GM23338 (cell line): ENCODE measurements around the gene STARD13. TPM values are rescaled to one million over a fixed set of nuclear protein-coding genes. Genes with fewer than 3 reads are reported as not detected.

Source experiments
- ATAC-seq: fragments of 200-7000 bp; cut with Tn5 transposase; 3 replicates; pipeline ENCODE4 v1.9.1; 2020
- DNase-seq: peaks from one replicate; pipeline ENCODE4 v3.0.0-alpha.2; 2015; ENCODE audit warnings: low spot score
- H2AFZ ChIP-seq: fragments of 200-600 bp; sonication (generic); 2 replicates; pipeline ENCODE4 v1.8.0; 2016; ENCODE audit warnings: antibody characterized with exemption, mild to moderate bottlenecking, moderate library complexity
- H3F3A ChIP-seq: fragments of 200-600 bp; sonication (generic); replicated peaks from 2 replicates; pipeline ENCODE4 v1.8.0; 2017; ENCODE audit warnings: antibody characterized with exemption, mixed run types, low read depth
- H3K27ac ChIP-seq: fragments of 200-600 bp; sonication (generic); 2 replicates; pipeline ENCODE4 v1.6.1; 2016; ENCODE audit warnings: low read depth
- H3K27me3 ChIP-seq: fragments of 200-600 bp; sonication (generic); 2 replicates; pipeline ENCODE4 v1.8.0; 2016; ENCODE audit warnings: mild to moderate bottlenecking, mixed run types, moderate library complexity; ENCODE audit not compliant: insufficient read depth
- H3K36me3 ChIP-seq: fragments of 200-600 bp; sonication (generic); 2 replicates; pipeline ENCODE4 v1.8.0; 2016; ENCODE audit warnings: mild to moderate bottlenecking; ENCODE audit not compliant: insufficient read depth
- H3K4me1 ChIP-seq: fragments of 200-600 bp; sonication (generic); 2 replicates; pipeline ENCODE4 v1.8.0; 2016; ENCODE audit warnings: mild to moderate bottlenecking, moderate library complexity; ENCODE audit not compliant: insufficient read depth
- H3K4me2 ChIP-seq: fragments of 200-600 bp; sonication (generic); 2 replicates; pipeline ENCODE4 v1.7.1; 2017; ENCODE audit warnings: mixed run types
- H3K4me3 ChIP-seq: fragments of 200-600 bp; sonication (generic); 2 replicates; pipeline ENCODE4 v1.6.1; 2016; ENCODE audit warnings: mixed run types
- H3K79me2 ChIP-seq: fragments of 200-600 bp; sonication (generic); replicated peaks from 2 replicates; pipeline ENCODE4 v1.8.0; 2017; ENCODE audit warnings: mild to moderate bottlenecking; ENCODE audit not compliant: insufficient read depth
- H3K9me2 ChIP-seq: fragments of 200-600 bp; sonication (generic); 2 replicates; pipeline ENCODE4 v1.8.0; 2017; ENCODE audit not compliant: insufficient read depth
- H4K20me1 ChIP-seq: fragments of 200-600 bp; sonication (generic); replicated peaks from 2 replicates; pipeline ENCODE4 v1.8.0; 2017; ENCODE audit warnings: mild to moderate bottlenecking; ENCODE audit not compliant: insufficient read depth
- H3K27ac Mint-ChIP-seq: 2 replicates; pipeline ENCODE4 v1.8.0; 2020; ENCODE audit warnings: inconsistent platforms, mild to moderate bottlenecking, moderate library complexity, mixed read lengths
- H3K27me3 Mint-ChIP-seq: 3 replicates; pipeline ENCODE4 v1.8.0; 2022; ENCODE audit warnings: low read depth, mild to moderate bottlenecking, moderate library complexity, mixed read lengths, inconsistent platforms; ENCODE audit not compliant: insufficient read depth, poor library complexity
- H3K36me3 Mint-ChIP-seq: 3 replicates; pipeline ENCODE4 v1.8.0; 2021; ENCODE audit warnings: low read depth, mild to moderate bottlenecking, inconsistent platforms, moderate library complexity, mixed read lengths
- H3K4me1 Mint-ChIP-seq: 3 replicates; pipeline ENCODE4 v1.8.0; 2020; ENCODE audit warnings: mild to moderate bottlenecking, inconsistent platforms, mixed read lengths
- H3K4me3 Mint-ChIP-seq: 3 replicates; pipeline ENCODE4 v1.8.0; 2021; ENCODE audit warnings: moderate library complexity, mild to moderate bottlenecking, inconsistent platforms, mixed read lengths
- H3K9me3 Mint-ChIP-seq: 3 replicates; pipeline ENCODE4 v1.8.0; 2020; ENCODE audit warnings: moderate library complexity, mild to moderate bottlenecking, inconsistent platforms, mixed read lengths
- CREB1 ChIP-seq: fragments of 250-450 bp; sonication (Bioruptor Pico); IDR thresholded peaks from 2 replicates; pipeline ENCODE4 v1.5.0; 2020; ENCODE audit warnings: low read depth, mild to moderate bottlenecking, moderate library complexity
- CTCF ChIP-seq, 2 experiments: fragments of 200-600 bp in 1 of 2; sonication (generic) in 1 of 2; conservative IDR thresholded peaks; 2 replicates each; pipeline versions ENCODE4 v1.5.1 to v1.6.1; 2016 to 2017; ENCODE audit warnings: antibody characterized with exemption in 2 of 2, low read depth in 2 of 2, mild to moderate bottlenecking in 2 of 2, moderate library complexity in 1 of 2
- ETS1 ChIP-seq: IDR thresholded peaks from 2 replicates; pipeline ENCODE4 v1.6.1; 2016; ENCODE audit warnings: antibody characterized with exemption
- EZH2phosphoT487 ChIP-seq: fragments of 200-600 bp; sonication (generic); IDR thresholded peaks from one replicate; pipeline ENCODE4 v1.8.1; 2018; ENCODE audit warnings: antibody characterized with exemption; ENCODE audit not compliant: unreplicated experiment
- JUNB ChIP-seq: IDR thresholded peaks from one replicate; pipeline ENCODE4 v1.6.1; 2016; ENCODE audit warnings: antibody characterized with exemption; ENCODE audit not compliant: unreplicated experiment
- REST ChIP-seq: IDR thresholded peaks from one replicate; pipeline ENCODE4 v1.6.1; 2018; ENCODE audit warnings: antibody characterized with exemption; ENCODE audit not compliant: unreplicated experiment
- STAT1 ChIP-seq: IDR thresholded peaks from one replicate; pipeline ENCODE4 v1.6.1; 2016; ENCODE audit warnings: antibody characterized with exemption; ENCODE audit not compliant: unreplicated experiment
- ZNF114 ChIP-seq: fragments of 250-450 bp; sonication (Bioruptor Pico); IDR thresholded peaks from 2 replicates; pipeline ENCODE4 v1.5.0; 2020; ENCODE audit warnings: mild to moderate bottlenecking, moderate library complexity
- ZNF462 ChIP-seq: fragments of 250-450 bp; sonication (Bioruptor Pico); IDR thresholded peaks from 2 replicates; pipeline ENCODE4 v1.5.0; 2020; ENCODE audit warnings: mild to moderate bottlenecking, moderate library complexity
- polyA plus RNA-seq: library from polyadenylated mRNA; unstranded; fragments of >200 nt; fragmentation: Nextera tagmentation; extraction: Ambion mirVana; gene quantifications from 2 replicates; pipeline ENCODE4 v1.2.1, GENCODE V29; 2016
- total RNA-seq: library from RNA; depleted of rRNA; stranded (reverse); fragments of >200 nt; shearing (Covaris generic); gene quantifications from 2 replicates; pipeline ENCODE4 v1.2.3, GENCODE V29; 2014

Gene STARD13
- total and polyA plus RNA-seq, 2 experiments from 2014 or later, result 3.2 to 5.2 TPM

- TF ChIP-seq REST (no peak), ETS1 (no peak)
Observed at GRCh38 chr13:33150662-33151061, 134.9 kb downstream of the STARD13 start (continued).

- Histone ChIP-seq H3K4me1 (no peaks in the 10 kb centered on the region), H3K9me2 (no peaks in the 10 kb centered on the region), H2AFZ (no peak overlapping the region), H4K20me1 (no peaks in the 10 kb centered on the region), H3K36me3 (no peaks in the 10 kb centered on the region), H3K27ac (no peak overlapping the region), H3K27me3 (no peaks in the 10 kb centered on the region), H3F3A (no peaks in the 10 kb centered on the region), H3K79me2 (no peaks in the 10 kb centered on the region), H3K4me2 (no peak overlapping the region), H3K4me3 (no peak overlapping the region)
- DNase-seq, result no peak
- no peak for ATAC-seq
- Mint-ChIP-seq H3K27me3 (no peaks in the 10 kb centered on the region), H3K27ac (no peak overlapping the region), H3K4me3 (no peak overlapping the region), H3K9me3 (no peaks in the 10 kb centered on the region; the same call in 2 of the 3 replicates), H3K36me3 (no peaks in the 10 kb centered on the region), H3K4me1 (peaks cover 3% of the 10 kb centered on the region; the same call in 2 of the 3 replicates)
- TF ChIP-seq JUNB (no peak), STAT1 (no peak), ZNF462 (CRISPR knock-in tag) (no peak), ZNF114 (CRISPR knock-in tag) (no peak), REST (no peak), CTCF (conservative IDR thresholded peaks at IDR 0.05; ENCODE audit: low read depth in 2 of 2) (no peak), EZH2phosphoT487 (no peak), CREB1 (CRISPR knock-in tag) (no peak)
Observed at GRCh38 chr13:33150126-33150525, 135.4 kb downstream of the STARD13 start.
